Stomach (tissue), 4 donors: Measurements from ENCODE around the gene GABRG2.

Experiments
- EP300 ChIP-seq: sonication (generic); formaldehyde crosslinking; IDR thresholded peaks from one replicate; pipeline ENCODE4 v1.6.1; 2017; ENCODE audit warnings: antibody characterized with exemption
- POLR2A ChIP-seq, 4 donors: fragments of 450-650 bp; IDR thresholded peaks; one replicate each; pipeline ENCODE4 v1.6.1; 2016; ENCODE audit warnings: antibody characterized with exemption in 4 of 4, control low read depth in 2 of 4, mild to moderate bottlenecking in 1 of 4, moderate library complexity in 1 of 4
- TF ChIP-seq, protein P1 (sequence below), 7 experiments: fragments of 450-650 bp in 4 of 7; fragments of 200-600 bp in 3 of 7; sonication (generic) in 3 of 7; IDR thresholded peaks; one replicate each; pipeline ENCODE4 v1.5.1; 2016 to 2019; ENCODE audit warnings: antibody characterized with exemption in 7 of 7, control low read depth in 2 of 7, mild to moderate bottlenecking in 1 of 7

DNA sequence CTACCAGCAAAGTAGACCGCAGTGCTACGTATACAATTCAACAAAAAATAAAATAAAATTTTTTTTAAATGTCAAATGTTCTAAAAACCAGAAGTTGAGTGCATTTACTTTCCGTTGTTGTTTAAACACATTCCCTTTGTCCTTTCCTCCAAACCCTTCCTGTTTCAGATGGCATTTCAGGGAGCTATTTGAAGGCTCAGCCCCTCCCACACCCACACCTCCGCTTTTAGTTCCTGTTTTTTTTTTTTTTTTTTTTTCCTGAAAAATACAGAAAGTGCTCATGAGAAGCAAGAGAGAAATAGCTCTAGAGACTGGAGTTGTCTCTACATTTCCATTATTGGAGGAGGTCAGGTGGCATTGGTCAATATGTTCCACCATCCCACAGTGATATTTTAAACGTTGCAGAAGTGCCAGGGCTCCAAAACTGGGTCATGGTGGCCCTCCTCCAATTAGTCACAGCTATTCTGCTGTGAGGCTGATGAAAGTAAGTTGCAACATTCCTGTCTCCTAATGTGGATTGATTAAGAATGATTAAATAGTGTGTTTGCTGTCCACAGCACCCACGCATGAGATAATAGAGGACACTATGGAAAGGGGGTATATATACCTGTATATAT is 106.9 kb downstream of the GABRG2 start:
- TF ChIP-seq, protein P1, sequence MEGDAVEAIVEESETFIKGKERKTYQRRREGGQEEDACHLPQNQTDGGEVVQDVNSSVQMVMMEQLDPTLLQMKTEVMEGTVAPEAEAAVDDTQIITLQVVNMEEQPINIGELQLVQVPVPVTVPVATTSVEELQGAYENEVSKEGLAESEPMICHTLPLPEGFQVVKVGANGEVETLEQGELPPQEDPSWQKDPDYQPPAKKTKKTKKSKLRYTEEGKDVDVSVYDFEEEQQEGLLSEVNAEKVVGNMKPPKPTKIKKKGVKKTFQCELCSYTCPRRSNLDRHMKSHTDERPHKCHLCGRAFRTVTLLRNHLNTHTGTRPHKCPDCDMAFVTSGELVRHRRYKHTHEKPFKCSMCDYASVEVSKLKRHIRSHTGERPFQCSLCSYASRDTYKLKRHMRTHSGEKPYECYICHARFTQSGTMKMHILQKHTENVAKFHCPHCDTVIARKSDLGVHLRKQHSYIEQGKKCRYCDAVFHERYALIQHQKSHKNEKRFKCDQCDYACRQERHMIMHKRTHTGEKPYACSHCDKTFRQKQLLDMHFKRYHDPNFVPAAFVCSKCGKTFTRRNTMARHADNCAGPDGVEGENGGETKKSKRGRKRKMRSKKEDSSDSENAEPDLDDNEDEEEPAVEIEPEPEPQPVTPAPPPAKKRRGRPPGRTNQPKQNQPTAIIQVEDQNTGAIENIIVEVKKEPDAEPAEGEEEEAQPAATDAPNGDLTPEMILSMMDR (IDR thresholded peaks at IDR 0.05), result no peak
- TF ChIP-seq POLR2A (IDR thresholded peaks at IDR 0.05) (no peak), EP300 (no peak)
